H1 (cell line): ENCODE data around the gene SOCS7. TPM values are rescaled to one million over a fixed set of nuclear protein-coding genes. Genes with fewer than 3 reads are reported as not detected.
A peak's percentile ranks its signal among the peaks of the same experiment; 100 is the strongest.

Source experiments
- CTCF ChIA-PET: fragments of 300-600 bp; sonication (Branson Sonifier 250); formaldehyde crosslinking; loops from one replicate; lab custom pipeline; 2021; ENCODE audit not compliant: partially characterized antibody; lab: Charles Lee
- POLR2A ChIA-PET: fragments of 300-600 bp; sonication (Branson Sonifier 250); formaldehyde crosslinking; loops from one replicate; lab custom pipeline; 2021; ENCODE audit warnings: inconsistent platforms; ENCODE audit not compliant: partially characterized antibody; lab: Charles Lee
- DNase-seq, 2 experiments: peaks; one replicate each; pipeline versions ENCODE4 v3.0.0 to v3.0.0-alpha.2; 2010 to 2022; ENCODE audit warnings: low spot score in 2 of 2, low read depth in 1 of 2, mixed read lengths in 1 of 2
- FAIRE-seq: peaks from 2 replicates; lab custom pipeline; 2011; peaks lifted over from hg19 to GRCh38; lab: Jason Lieb, UNC
- H2AFZ ChIP-seq: 2 replicates; pipeline ENCODE4 v1.8.1; 2012; ENCODE audit warnings: low read length, inconsistent platforms
- H2AK5ac ChIP-seq: 2 replicates; pipeline ENCODE4 v1.6.1; 2013; ENCODE audit warnings: low read depth, low read length
- H2BK120ac ChIP-seq: replicated peaks from 2 replicates; pipeline ENCODE3; 2013; ENCODE audit warnings: low read depth, low read length, inconsistent platforms
- H2BK12ac ChIP-seq: 2 replicates; pipeline ENCODE4 v1.6.1; 2013; ENCODE audit warnings: low read depth, low read length
- H2BK15ac ChIP-seq: 2 replicates; pipeline ENCODE4 v1.6.1; 2013; ENCODE audit warnings: low read length
- H2BK20ac ChIP-seq: 2 replicates; pipeline ENCODE4 v1.6.1; 2013; ENCODE audit warnings: low read length
- H2BK5ac ChIP-seq: 2 replicates; pipeline ENCODE4 v1.6.1; 2013; ENCODE audit warnings: low read depth, low read length
- H3K14ac ChIP-seq: 2 replicates; pipeline ENCODE4 v1.6.1; 2013; ENCODE audit warnings: inconsistent platforms; ENCODE audit not compliant: insufficient read length
- H3K18ac ChIP-seq: 2 replicates; pipeline ENCODE4 v1.6.1; 2013; ENCODE audit warnings: low read length; ENCODE audit errors: extremely low read depth
- H3K23ac ChIP-seq: 2 replicates; pipeline ENCODE4 v1.6.1; 2013; ENCODE audit warnings: inconsistent platforms; ENCODE audit not compliant: insufficient read length
- H3K23me2 ChIP-seq: 2 replicates; pipeline ENCODE4 v1.6.1; 2013; ENCODE audit warnings: low read depth, low read length
- H3K27ac ChIP-seq: 2 replicates; pipeline ENCODE4 v1.6.1; 2011; ENCODE audit warnings: low read depth, low read length, inconsistent platforms
- H3K27me3 ChIP-seq, 4 experiments: replicated peaks in 1 of 4; 1 replicate in 1 of 4; 2 replicates in 3 of 4; pipeline versions ENCODE4 v1.6.1 to v1.8.1; 2011 to 2013; ENCODE audit warnings: low read length in 3 of 4, mild to moderate bottlenecking in 3 of 4, inconsistent platforms in 2 of 4, mixed read lengths in 2 of 4, moderate library complexity in 1 of 4; ENCODE audit not compliant: control insufficient read depth in 3 of 4, insufficient read depth in 3 of 4; ENCODE audit errors: extremely low read depth in 1 of 4
- H3K36me3 ChIP-seq, 4 experiments: 2 replicates each; pipeline versions ENCODE4 v1.6.1 to v1.8.1; 2011 to 2013; ENCODE audit warnings: mild to moderate bottlenecking in 4 of 4, low read length in 3 of 4, moderate library complexity in 2 of 4, control low read depth in 1 of 4, inconsistent platforms in 1 of 4; ENCODE audit not compliant: insufficient read depth in 4 of 4, control insufficient read depth in 2 of 4
- H3K4ac ChIP-seq: replicated peaks from 2 replicates; pipeline ENCODE3; 2013; ENCODE audit warnings: low read length, low read depth, mixed read lengths, inconsistent platforms; ENCODE audit not compliant: insufficient read length
- H3K4me1 ChIP-seq, 4 experiments: replicated peaks in 1 of 4; 1 replicate in 1 of 4; 2 replicates in 3 of 4; pipeline versions ENCODE4 v1.6.1 to v1.8.1; 2011 to 2013; ENCODE audit warnings: low read length in 3 of 4, inconsistent platforms in 2 of 4, mixed read lengths in 1 of 4; ENCODE audit not compliant: insufficient read depth in 4 of 4, control insufficient read depth in 3 of 4
- H3K4me2 ChIP-seq, 2 experiments: 2 replicates each; pipeline versions ENCODE4 v1.6.1 to v1.8.1; 2011 to 2013; ENCODE audit warnings: low read depth in 2 of 2, low read length in 2 of 2, control low read depth in 1 of 2, inconsistent platforms in 1 of 2, mild to moderate bottlenecking in 1 of 2; ENCODE audit not compliant: insufficient read depth in 1 of 2
- H3K4me3 ChIP-seq, 4 experiments: fragments of 200-600, 300-600 bp in 1 of 4; sonication (generic), shearing (Covaris generic), sonication (Bioruptor Twin) in 1 of 4; 2 replicates each; pipeline versions ENCODE4 v1.5.1 to v1.8.1; 2011 to 2016; ENCODE audit warnings: low read length in 4 of 4, low read depth in 3 of 4, control low read depth in 2 of 4, inconsistent platforms in 2 of 4, mild to moderate bottlenecking in 2 of 4, mixed read lengths in 1 of 4, moderate library complexity in 1 of 4; ENCODE audit not compliant: insufficient read depth in 2 of 4; ENCODE audit errors: extremely low read depth in 1 of 4
- H3K56ac ChIP-seq: replicated peaks from 2 replicates; pipeline ENCODE3; 2013; ENCODE audit warnings: low read depth, mild to moderate bottlenecking, mixed read lengths, low read length, inconsistent platforms; ENCODE audit not compliant: insufficient read length
- H3K79me1 ChIP-seq: 2 replicates; pipeline ENCODE4 v1.6.1; 2013; ENCODE audit warnings: low read depth, low read length, control low read depth
- H3K79me2 ChIP-seq, 2 experiments: 2 replicates each; pipeline versions ENCODE4 v1.6.1 to v1.8.1; 2012 to 2013; ENCODE audit warnings: low read length in 2 of 2, mild to moderate bottlenecking in 2 of 2, inconsistent platforms in 1 of 2; ENCODE audit not compliant: insufficient read depth in 2 of 2, control insufficient read depth in 1 of 2
- H3K9ac ChIP-seq, 4 experiments: replicated peaks in 1 of 4; 1 replicate in 1 of 4; 2 replicates in 3 of 4; pipeline versions ENCODE4 v1.6.1 to v1.8.1; 2011 to 2013; ENCODE audit warnings: low read depth in 3 of 4, low read length in 3 of 4, control low read depth in 2 of 4, mild to moderate bottlenecking in 2 of 4, moderate library complexity in 2 of 4, inconsistent platforms in 1 of 4; ENCODE audit errors: extremely low read depth in 1 of 4
- H3K9me3 ChIP-seq, 2 experiments: 2 replicates each; pipeline versions ENCODE4 v1.6.1 to v1.8.1; 2012 to 2013; ENCODE audit warnings: mild to moderate bottlenecking in 2 of 2, moderate library complexity in 2 of 2, control low read depth in 1 of 2, inconsistent platforms in 1 of 2, low read depth in 1 of 2, low read length in 1 of 2, mixed read lengths in 1 of 2; ENCODE audit not compliant: insufficient read depth in 2 of 2
- H4K20me1 ChIP-seq, 2 experiments: replicated peaks in 1 of 2; 2 replicates each; pipeline versions ENCODE3 to v1.8.1; 2011 to 2013; ENCODE audit warnings: inconsistent platforms in 2 of 2, low read length in 2 of 2, mild to moderate bottlenecking in 1 of 2; ENCODE audit not compliant: insufficient read depth in 2 of 2, control insufficient read depth in 1 of 2
- H4K5ac ChIP-seq: 2 replicates; pipeline ENCODE4 v1.6.1; 2013; ENCODE audit warnings: low read length, low read depth, mixed read lengths, inconsistent platforms; ENCODE audit not compliant: insufficient read length
- H4K8ac ChIP-seq: 2 replicates; pipeline ENCODE4 v1.8.0; 2013; ENCODE audit warnings: mild to moderate bottlenecking, moderate library complexity, low read length, inconsistent platforms; ENCODE audit not compliant: insufficient read depth; ENCODE audit errors: extremely low read depth
- H4K91ac ChIP-seq: replicated peaks from 2 replicates; pipeline ENCODE3; 2013; ENCODE audit warnings: low read length, mixed read lengths, inconsistent platforms; ENCODE audit not compliant: insufficient read length
- WGBS, 2 experiments: shearing (Covaris generic) in 1 of 2; methylation state at CpG; one replicate each; pipeline versions ENCODE4 v1.1.6 to v1.1.7; 2013 to 2015; ENCODE audit warnings: low lambda C conversion rate in 2 of 2, mixed read lengths in 2 of 2, inconsistent platforms in 1 of 2, low coverage in 1 of 2, missing lambda C conversion rate in 1 of 2; ENCODE audit not compliant: insufficient replicate concordance in 2 of 2, insufficient coverage in 1 of 2, insufficient read length in 1 of 2; ENCODE audit errors: extremely low coverage in 1 of 2, missing lambda C conversion rate in 1 of 2; 5-methylcytosine and 5-hydroxymethylcytosine counted together
- polyA plus RNA-seq, 7 experiments: library from polyadenylated mRNA; depleted of rRNA in 3 of 7; stranded (reverse) in 5 of 7; unstranded in 2 of 7; fragments of >200 nt in 5 of 7; fragments of 200-250 nt in 2 of 7; gene quantifications; 1 replicate in 5 of 7; 2 replicates in 1 of 7; 4 replicates in 1 of 7; pipeline versions ENCODE4 v1.2.1 to v1.2.3, GENCODE V29; 2011 to 2013; ENCODE audit warnings: missing spikeins in 2 of 7, mixed read lengths in 2 of 7
- total RNA-seq: library from RNA; stranded (reverse); fragmentation: NEBNext Ultra II Directional; extraction: Animal tissue kit (Norgen Biotek cat#: 25700); gene quantifications from 2 replicates; pipeline ENCODE4 v1.2.1, GENCODE V29; 2021

The SOCS7 gene
- total and polyA plus RNA-seq, 2 of the 8 experiments (the other 6 are each of a cell fraction or from before 2014, with no cell fraction given), result 13.5 to 26.9 TPM

GRCh38 chr17:38434178-38434665 lies 82.6 kb downstream of the SOCS7 start:
- H4K91ac ChIP-seq, result no peak overlapping the region
- H3K9me3 ChIP-seq, result no peaks in the 10 kb centered on the region
- H3K56ac ChIP-seq, result no peak overlapping the region
- ChIA-PET CTCF (interaction anchor here (0.6 to 12.9 kb wide), 11 partner anchors 8 to 102 kb away, joined by 3 to 204 read pairs (median 4); partner anchors contain the start of gene ARHGAP23), POLR2A (interaction anchor here (0.6 to 10.5 kb wide), 6 partner anchors 9 to 521 kb away, joined by 3 to 107 read pairs (median 4); no protein-coding TSS in a partner anchor)
- H3K23me2 ChIP-seq, result no peaks in the 10 kb centered on the region
- H3K14ac ChIP-seq, result no peak overlapping the region
- no peak overlapping the region for H3K27ac ChIP-seq
- peaks cover 20% of the 10 kb centered on the region for H3K79me1 ChIP-seq
- no peak overlapping the region for H2BK12ac ChIP-seq
- no peak overlapping the region for H4K5ac ChIP-seq
- DNase-seq (no peak), FAIRE-seq (no peak)
- H2AK5ac ChIP-seq, result no peak overlapping the region
- no peak overlapping the region for H3K9ac ChIP-seq
- peaks cover 4 to 12% of the 10 kb centered on the region in 2 experiments for H4K20me1 ChIP-seq
- H3K79me2 ChIP-seq, result peaks cover 4 to 91% of the 10 kb centered on the region in 2 experiments; a peak in 3 of 4 replicates
- H2BK5ac ChIP-seq, result no peak overlapping the region
- no peak overlapping the region for H3K23ac ChIP-seq
- H3K36me3 ChIP-seq, result no peaks in the 10 kb centered on the region; a peak in 1 of 8 replicates
- no peak overlapping the region for H3K4me3 ChIP-seq
- no peak overlapping the region for H2BK120ac ChIP-seq
- no peak overlapping the region; the same call in 1 of the 2 replicates for H3K18ac ChIP-seq
- H2BK20ac ChIP-seq, result no peak overlapping the region
- no peak overlapping the region for H3K4me2 ChIP-seq
- H3K4me1 ChIP-seq, result peaks cover 9 to 23% (median 14%) of the 10 kb centered on the region in 4 experiments
- H4K8ac ChIP-seq, result no peak overlapping the region; the same call in 1 of the 2 replicates
- WGBS, 2 experiments, result 91% methylated on average over 17 of the region's 21 CpGs; no CpG with 5 or more reads in 1 of the 2 experiments
- H3K27me3 ChIP-seq, result no peaks in the 10 kb centered on the region
- peak overlapping the region; percentile 61; the same call in 1 of the 2 replicates for H2BK15ac ChIP-seq
- no peak overlapping the region for H3K4ac ChIP-seq
- no peak overlapping the region for H2AFZ ChIP-seq
